Islet precursor cell (in vitro differentiated cells): ENCODE measurements around the gene MACROD1.

Experiments
- DNase-seq: peaks from one replicate; pipeline ENCODE4 v3.0.0-alpha.2; 2018

The MACROD1 gene

GRCh38 chr11:64110465-64111375 is 55.2 kb downstream of the MACROD1 start:
- DNase-seq = no peak

- DNase-seq = no peak
Measured at GRCh38 chr11:64109332-64109731, 56.6 kb downstream of the MACROD1 start.

- no peak for DNase-seq
Measured at GRCh38 chr11:64107303-64107702, 58.6 kb downstream of the MACROD1 start.

GRCh38 chr11:64104632-64105031 is 61.3 kb downstream of the MACROD1 start:
- DNase-seq = no peak

DNA sequence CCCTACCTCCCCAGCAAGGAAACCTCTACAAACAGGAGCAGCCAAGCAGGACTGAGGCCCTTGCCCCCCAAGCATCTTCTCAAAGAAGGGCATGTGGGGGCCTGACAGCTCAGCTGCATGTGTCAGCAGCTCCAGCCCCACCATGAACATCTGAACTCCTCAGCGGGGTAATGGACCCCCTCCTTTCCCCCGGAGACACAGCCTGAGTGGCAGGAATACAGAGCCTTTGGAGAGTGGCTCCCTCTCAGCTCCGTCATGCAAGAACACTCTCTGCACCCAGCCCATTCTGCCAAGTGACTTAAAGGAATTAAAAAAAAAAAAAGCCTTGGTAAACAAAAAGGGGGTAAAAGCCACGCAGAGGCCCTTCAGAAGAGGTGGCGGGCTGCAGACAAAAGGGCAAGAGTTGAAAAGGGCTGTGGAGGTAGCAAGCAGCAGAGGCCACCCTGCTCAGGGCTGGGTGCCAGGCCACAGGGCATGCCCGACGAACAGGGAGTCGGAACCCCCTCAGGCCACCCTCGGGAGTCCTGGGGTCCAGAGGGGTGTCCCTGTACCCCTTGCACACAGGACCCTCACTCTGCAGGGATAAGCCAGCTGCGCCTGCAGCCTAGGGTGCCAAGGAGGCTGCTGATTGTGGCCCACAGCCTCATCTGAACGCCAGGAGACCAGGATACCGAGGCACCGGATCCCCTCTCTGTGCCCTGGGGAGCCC is 62.5 kb downstream of the MACROD1 start:
- DNase-seq = no peak

- no peak for DNase-seq
Measured at GRCh38 chr11:64102005-64102738, 63.7 kb downstream of the MACROD1 start.

DNA sequence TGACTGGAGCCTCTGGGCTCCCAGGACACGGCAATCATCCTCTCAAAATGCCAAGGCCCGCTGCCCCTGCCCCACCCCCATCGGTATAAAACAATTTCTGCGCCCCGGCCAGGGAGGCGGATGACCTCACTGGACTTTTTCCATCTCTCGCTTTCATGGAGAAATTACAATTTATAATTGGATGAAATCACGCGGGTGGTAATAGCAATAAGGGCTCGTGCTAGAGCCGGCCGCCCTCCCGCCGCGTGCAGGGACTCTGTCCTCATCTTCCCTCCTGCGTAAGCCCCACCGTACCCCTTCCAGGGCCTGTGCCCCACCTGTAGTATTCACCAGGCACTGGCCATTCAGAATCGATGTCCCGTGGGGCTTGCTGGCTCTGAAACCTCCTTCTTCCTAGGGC is 64.5 kb downstream of the MACROD1 start:
- no peak for DNase-seq

- no peak for DNase-seq
Measured at GRCh38 chr11:64100782-64101353, 65.0 kb downstream of the MACROD1 start.

DNA sequence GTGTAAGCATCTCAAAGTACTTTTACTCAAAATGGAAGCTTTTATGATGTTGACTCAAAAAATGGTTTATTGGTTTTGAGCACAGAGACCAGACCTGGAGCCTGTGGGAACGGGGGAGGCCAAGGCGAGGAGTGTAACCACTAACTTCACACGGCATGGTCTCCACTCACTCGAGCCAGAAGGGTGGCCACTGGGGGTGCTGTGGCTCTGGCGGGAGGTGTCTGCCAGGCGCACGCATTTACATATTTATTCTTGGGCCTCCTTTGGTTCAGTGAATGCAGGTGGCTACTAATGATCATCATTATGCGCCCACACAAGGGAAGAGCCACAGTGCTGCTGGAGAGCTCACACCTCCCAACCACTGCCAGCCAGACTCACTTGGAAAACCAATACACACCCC is 65.6 kb downstream of the MACROD1 start:
- DNase-seq = no peak

DNA sequence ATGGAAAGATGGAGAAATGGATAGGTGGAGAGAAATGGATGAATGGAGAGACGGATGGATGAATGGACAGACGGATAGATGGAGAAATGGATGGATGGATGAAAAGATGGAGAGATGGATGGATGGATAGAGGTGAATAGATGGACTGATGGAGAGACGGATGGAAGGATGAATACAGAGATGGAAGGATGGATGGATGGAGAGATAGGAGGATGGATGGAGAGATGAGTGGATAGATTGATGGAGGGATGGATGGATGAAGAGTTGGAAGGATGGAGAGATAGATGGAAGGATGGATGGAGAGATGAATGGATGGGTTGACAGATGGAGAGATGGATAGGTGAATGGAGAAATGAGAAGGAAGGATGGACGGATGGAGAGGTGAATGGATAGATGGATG is 66.5 kb downstream of the MACROD1 start:
- DNase-seq = no peak

DNA sequence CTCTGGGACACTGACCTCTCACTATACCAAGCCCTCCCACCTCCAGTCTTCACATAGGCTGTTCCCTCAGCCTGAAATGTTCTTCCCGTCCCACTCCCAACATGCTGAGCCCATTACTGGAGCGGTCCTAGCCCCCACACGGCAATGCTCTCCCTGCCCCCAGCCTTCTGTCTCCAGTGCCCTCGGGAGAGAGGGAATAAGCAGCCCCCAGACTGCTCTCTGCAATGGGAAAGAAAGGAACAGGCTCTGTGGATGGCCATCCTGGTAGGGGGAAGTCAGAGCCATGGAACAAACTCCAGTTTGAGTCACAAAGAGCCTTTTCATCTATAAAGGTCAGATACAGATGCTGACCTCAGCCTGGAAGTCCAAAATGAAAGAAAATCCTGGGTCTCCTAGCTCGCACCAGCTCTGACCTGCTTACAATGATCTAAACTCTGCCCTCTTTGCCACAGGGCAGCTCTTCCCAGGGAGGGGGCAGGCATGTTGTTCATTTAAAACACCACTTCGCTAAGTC is 67.5 kb downstream of the MACROD1 start:
- DNase-seq = no peak

GRCh38 chr11:64097468-64098317 is 68.2 kb downstream of the MACROD1 start:
- no peak for DNase-seq

DNA sequence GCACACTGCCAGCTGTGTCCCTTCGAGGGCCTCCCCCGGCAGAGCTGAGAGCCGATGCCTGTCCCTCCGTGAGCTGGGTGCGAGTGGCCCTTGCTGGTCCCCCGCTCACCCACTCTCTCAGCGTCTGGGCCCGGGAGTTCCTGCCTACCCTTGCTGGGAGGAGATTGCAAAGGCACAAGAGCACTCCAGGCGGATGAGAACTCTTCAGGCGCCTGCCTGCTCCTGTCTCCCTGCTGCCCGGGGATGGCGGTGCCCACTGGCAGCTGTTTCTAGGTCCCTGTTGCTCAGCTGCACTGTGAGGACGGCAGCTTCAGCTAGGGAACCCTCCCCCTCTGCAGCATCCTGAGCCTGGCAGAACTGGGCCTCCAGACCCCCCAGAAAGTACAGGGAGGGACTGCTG is 69.1 kb downstream of the MACROD1 start:
- no peak for DNase-seq

GRCh38 chr11:64095949-64096348 is 70.0 kb downstream of the MACROD1 start:
- no peak for DNase-seq

DNA sequence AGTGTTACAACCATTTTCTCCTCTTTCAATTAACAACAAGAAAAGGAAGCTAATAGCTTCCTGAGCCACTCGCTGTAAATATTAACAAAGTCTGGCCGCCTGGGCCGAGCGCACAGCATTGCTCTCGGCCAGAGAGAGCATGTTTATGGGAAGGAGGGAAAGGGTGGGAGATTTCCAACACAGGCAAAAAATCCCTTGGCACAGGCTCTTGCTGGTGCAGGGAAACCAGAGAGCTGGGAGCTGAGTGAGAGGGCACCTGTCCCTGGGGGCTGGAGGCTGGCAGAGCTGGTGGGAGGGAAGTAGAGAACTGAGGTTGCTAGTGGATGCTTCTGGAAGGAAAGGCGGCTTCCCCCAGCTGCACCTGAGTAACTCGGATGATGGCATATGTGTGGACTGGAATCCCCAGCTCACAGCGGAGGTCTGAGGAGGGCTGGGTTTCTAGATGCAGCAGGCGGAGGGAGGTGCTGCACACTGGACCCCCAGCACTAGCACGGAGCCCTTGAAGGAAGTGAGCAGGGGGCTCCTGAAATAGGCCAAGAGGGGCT is 70.6 kb downstream of the MACROD1 start:
- DNase-seq = no peak

DNA sequence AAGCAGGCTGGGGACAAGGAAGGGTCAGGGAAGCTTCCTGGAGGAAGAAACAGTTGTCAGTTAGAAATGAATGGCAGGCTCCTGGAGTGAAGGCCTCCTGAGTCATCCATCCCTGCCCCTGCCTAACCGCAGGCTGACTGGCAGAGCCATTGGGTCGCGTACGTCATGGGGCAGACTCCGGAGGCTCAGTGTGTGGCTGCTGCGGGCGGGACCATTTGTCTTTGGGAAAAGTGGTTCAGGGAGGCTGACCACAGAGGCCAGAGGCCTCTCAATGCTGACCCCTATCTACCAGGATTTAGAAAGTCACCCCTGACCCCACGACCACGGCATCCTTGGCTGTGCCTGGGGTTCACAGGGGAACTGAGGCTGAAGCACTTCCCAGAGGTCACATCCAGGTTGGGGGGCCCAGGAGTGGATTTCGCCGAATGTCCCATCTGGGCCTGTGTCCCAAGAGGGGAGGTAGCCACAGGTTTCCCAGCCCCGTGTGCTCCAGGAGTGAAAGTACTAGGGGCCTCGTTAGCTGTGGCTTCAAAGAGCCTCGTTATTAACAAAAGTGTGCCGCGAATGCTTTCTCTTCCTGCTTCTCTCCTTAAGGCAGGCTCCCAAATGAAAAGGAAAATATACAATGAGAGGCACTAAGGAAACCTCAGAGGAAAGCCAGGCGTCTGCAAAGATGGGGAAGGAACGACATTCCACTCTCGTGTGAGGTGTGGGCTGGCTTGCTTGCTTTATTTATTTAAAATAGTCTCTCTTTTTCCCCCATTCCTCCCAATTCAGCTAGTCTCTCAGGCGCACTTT is 71.3 kb downstream of the MACROD1 start:
- DNase-seq = peak; percentile 83

DNA sequence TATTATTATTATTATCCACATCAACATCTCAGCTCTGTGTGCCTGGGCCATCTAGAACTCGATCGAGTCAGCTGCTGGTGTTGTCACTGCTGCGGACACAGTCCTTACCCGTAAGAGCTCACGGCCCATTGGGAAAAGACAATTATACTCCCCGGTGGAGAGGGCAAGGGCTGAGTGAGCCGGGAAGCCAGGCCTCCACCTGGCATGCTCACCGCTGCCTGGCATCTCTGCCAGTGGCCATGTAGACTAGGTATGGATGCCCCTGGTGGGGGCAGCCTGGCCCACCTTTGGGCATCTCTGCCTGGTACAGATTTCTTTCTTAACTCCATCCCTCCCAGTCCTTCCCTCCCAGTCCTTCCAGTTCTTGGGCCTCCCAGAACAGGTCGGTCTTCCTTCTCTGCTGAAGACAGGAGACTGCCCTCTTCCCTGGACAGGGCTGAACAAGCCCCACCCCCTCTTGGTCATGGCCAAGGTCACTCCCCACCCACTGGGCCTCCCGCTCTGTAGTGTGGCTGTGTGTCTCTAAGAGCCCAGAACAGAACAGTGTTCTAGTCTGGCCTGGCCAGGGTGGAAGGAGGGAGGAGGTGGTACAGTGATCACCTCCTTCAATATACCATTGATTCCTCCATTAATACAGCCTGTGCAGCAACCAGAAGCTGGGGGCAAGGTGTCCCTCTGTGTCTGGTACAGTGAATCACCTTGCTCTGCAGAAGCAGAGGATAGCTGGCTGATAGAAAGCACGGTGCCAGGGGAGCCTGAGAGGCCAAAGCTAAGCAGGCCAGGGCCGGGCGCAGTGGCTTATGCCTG is 72.5 kb downstream of the MACROD1 start:
- DNase-seq = peak; percentile 64

- no peak for DNase-seq
Measured at GRCh38 chr11:64092761-64093136, 73.2 kb downstream of the MACROD1 start.

- no peak for DNase-seq
Measured at GRCh38 chr11:64092111-64092760, 73.7 kb downstream of the MACROD1 start.
